SK-N-MC (cell line): ENCODE measurements around the gene IGF2BP2.

ENCODE experiments used
- EZH2 ChIP-seq: fragments of 200-600 bp; sonication (generic); IDR thresholded peaks from one replicate; pipeline ENCODE4 v1.6.1; 2017; ENCODE audit warnings: antibody characterized with exemption
- FOXP2 ChIP-seq: optimal IDR thresholded peaks from 2 replicates; pipeline ENCODE3; 2011; ENCODE audit warnings: mild to moderate bottlenecking, moderate library complexity; ENCODE audit not compliant: insufficient read depth; ENCODE audit errors: extremely low read length, control extremely low read depth
- POLR2AphosphoS5 ChIP-seq: IDR thresholded peaks from 2 replicates; pipeline ENCODE4 v1.6.1; 2012; ENCODE audit warnings: mild to moderate bottlenecking, low read depth, low read length, borderline replicate concordance

- no peak for TF ChIP-seq POLR2AphosphoS5
- no peak for TF ChIP-seq EZH2
- no peak for TF ChIP-seq FOXP2
Observed at GRCh38 chr3:185759512-185759911, 65.3 kb downstream of the IGF2BP2 start.
